ENCODE data around the gene KCNA5.

DNA sequence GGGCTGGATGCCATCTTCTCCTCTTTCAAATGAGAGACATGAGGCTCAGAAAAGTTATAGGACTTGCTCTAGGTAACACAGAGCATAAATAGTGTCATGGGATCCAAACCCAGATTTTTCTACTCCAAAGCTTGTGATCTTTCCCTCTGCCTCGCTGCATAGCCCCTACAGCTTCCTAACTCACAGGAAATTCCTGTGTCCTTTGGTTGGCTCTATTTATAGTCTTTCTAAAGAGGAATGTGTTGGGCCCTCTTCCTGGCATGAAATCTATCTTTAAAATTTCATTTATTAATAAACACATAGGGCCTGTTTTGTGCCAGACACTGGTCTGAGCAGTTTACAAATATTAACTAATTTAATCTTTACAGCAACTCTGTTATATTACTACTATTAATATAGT lies 9.8 kb upstream of the KCNA5 start:
- TF ChIP-seq, protein P1, sequence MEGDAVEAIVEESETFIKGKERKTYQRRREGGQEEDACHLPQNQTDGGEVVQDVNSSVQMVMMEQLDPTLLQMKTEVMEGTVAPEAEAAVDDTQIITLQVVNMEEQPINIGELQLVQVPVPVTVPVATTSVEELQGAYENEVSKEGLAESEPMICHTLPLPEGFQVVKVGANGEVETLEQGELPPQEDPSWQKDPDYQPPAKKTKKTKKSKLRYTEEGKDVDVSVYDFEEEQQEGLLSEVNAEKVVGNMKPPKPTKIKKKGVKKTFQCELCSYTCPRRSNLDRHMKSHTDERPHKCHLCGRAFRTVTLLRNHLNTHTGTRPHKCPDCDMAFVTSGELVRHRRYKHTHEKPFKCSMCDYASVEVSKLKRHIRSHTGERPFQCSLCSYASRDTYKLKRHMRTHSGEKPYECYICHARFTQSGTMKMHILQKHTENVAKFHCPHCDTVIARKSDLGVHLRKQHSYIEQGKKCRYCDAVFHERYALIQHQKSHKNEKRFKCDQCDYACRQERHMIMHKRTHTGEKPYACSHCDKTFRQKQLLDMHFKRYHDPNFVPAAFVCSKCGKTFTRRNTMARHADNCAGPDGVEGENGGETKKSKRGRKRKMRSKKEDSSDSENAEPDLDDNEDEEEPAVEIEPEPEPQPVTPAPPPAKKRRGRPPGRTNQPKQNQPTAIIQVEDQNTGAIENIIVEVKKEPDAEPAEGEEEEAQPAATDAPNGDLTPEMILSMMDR (IDR thresholded peaks at IDR 0.05): no peak
- TF ChIP-seq POLR2A (IDR thresholded peaks at IDR 0.05): no peak
